Calu3 (cell line): ENCODE measurements around the gene TMEM260. TPM values are rescaled to one million over a fixed set of nuclear protein-coding genes. Genes with fewer than 3 reads are reported as not detected.

Source experiments
- Bru-seq: library from RNA; stranded (reverse); fragments of 400-500 nt; gene quantifications from one replicate; lab custom pipeline; 2021; lab: Mats Ljungman, UMichigan
- BruChase-seq, 2 experiments: library from RNA; stranded (reverse); fragments of 400-500 nt; gene quantifications; one replicate each; lab custom pipeline; 2021; lab: Mats Ljungman, UMichigan
- BruUV-seq: library from RNA; stranded (reverse); fragments of 400-500 nt; replicated peaks from 2 replicates; lab custom pipeline; 2021; lab: Mats Ljungman, UMichigan
- CTCF ChIA-PET: fragments of 300-600 bp; sonication (Branson Sonifier 250); formaldehyde crosslinking; loops from one replicate; lab custom pipeline; 2022; ENCODE audit warnings: antibody characterized with exemption; lab: Charles Lee
- DNase-seq: peaks from one replicate; pipeline ENCODE4 v3.0.0; 2022
- H3K27ac Mint-ChIP-seq: one replicate; pipeline ENCODE4 v1.8.0; 2022; ENCODE audit warnings: mixed read lengths; ENCODE audit not compliant: unreplicated experiment
- H3K27me3 Mint-ChIP-seq: one replicate; pipeline ENCODE4 v1.8.0; 2022; ENCODE audit warnings: mixed read lengths; ENCODE audit not compliant: unreplicated experiment
- H3K36me3 Mint-ChIP-seq: one replicate; pipeline ENCODE4 v1.8.0; 2022; ENCODE audit warnings: mild to moderate bottlenecking, moderate library complexity, mixed read lengths; ENCODE audit not compliant: insufficient read depth, unreplicated experiment
- H3K4me1 Mint-ChIP-seq: one replicate; pipeline ENCODE4 v1.8.0; 2022; ENCODE audit warnings: mild to moderate bottlenecking, low read depth, mixed read lengths; ENCODE audit not compliant: unreplicated experiment
- H3K4me3 Mint-ChIP-seq: one replicate; pipeline ENCODE4 v1.8.0; 2022; ENCODE audit warnings: mild to moderate bottlenecking, low read depth, moderate library complexity, mixed read lengths; ENCODE audit not compliant: unreplicated experiment
- H3K9me3 Mint-ChIP-seq: one replicate; pipeline ENCODE4 v1.8.0; 2022; ENCODE audit warnings: low read depth, mixed read lengths; ENCODE audit not compliant: unreplicated experiment
- CTCF ChIP-seq: fragments of 200-600 bp; IDR thresholded peaks from one replicate; pipeline ENCODE4 v1.8.0; 2022; ENCODE audit warnings: antibody characterized with exemption; ENCODE audit not compliant: unreplicated experiment
- intact Hi-C: fragments of 100-400 bp; cut with micrococcal nuclease; formaldehyde crosslinking; loops from one replicate; pipeline ENCODE4 v1.10.0; 2022; ENCODE audit not compliant: unreplicated experiment
- long read RNA-seq: library from polyadenylated mRNA; stranded (forward); transcript quantifications from one replicate; pipeline ENCODE4 v2.0.0, GENCODE V29; 2022
- total RNA-seq: library from RNA; stranded (reverse); gene quantifications from 2 replicates; pipeline ENCODE4 v1.2.3, GENCODE V29; 2022

Gene TMEM260
- total RNA-seq (18.3 and 24.1 TPM in 2 replicates), Bru-seq, nascent RNA (percentile 76 among the genes with signal in this experiment), BruChase-seq, experiment 1, labeled RNA remaining after a 6-hour chase (percentile 63 among the genes with signal in this experiment), BruChase-seq, experiment 2, labeled RNA remaining after a 2-hour chase (percentile 66 among the genes with signal in this experiment)
- long read RNA-seq, full-length matches to known transcripts: 3 of 13 reads
- long read RNA-seq, partial matches to known transcripts: 0 of 13 reads
- long read RNA-seq, other reads (novel, unspliced or antisense): 10 of 13 reads

GRCh38 chr14:56579345-56580220 lies at the start of gene TMEM260:
TSS of gene TMEM260 (plus strand) at chr14:56579798. CDS start at chr14:56579915, 117 bp downstream.
- Mint-ChIP-seq H3K27me3 (no peaks in the 10 kb centered on the region), H3K27ac (peak within 1 kb of the TSS; percentile 70), H3K36me3 (peaks cover 16% of the 10 kb centered on the region), H3K9me3 (no peaks in the 10 kb centered on the region), H3K4me1 (peaks cover 31% of the 10 kb centered on the region), H3K4me3 (peak within 1 kb of the TSS; percentile 78)
- peak; percentile 78 for TF ChIP-seq CTCF
- CTCF ChIA-PET: interaction anchor here (0.7 to 0.8 kb wide), 2 partner anchors 7 to 9 kb away, joined by 4 read pairs; no protein-coding TSS in a partner anchor
- BruUV-seq: no TSS peak
- intact Hi-C loops: loop anchor here (10.0 kb wide), 1 partner anchor 605 kb away; no protein-coding TSS in a partner anchor
- peak; percentile 93 for DNase-seq

- Mint-ChIP-seq H3K4me1 (no peaks in the 10 kb centered on the region), H3K27me3 (peaks cover 48% of the 10 kb centered on the region), H3K9me3 (no peaks in the 10 kb centered on the region), H3K27ac (no peak overlapping the region), H3K36me3 (peaks cover 3% of the 10 kb centered on the region), H3K4me3 (no peak overlapping the region)
- no peak for DNase-seq
- intact Hi-C loops: no loop called here
- TF ChIP-seq CTCF: no peak
- no TSS peak for BruUV-seq
- CTCF ChIA-PET: no interaction called here
Observed at GRCh38 chr14:56532546-56532945, 47.1 kb upstream of the TMEM260 start.

- H3K36me3 Mint-ChIP-seq: peaks cover 3% of the 10 kb centered on the region
- no peak for DNase-seq
- no peak overlapping the region for H3K27ac Mint-ChIP-seq
- H3K4me3 Mint-ChIP-seq: no peak overlapping the region
- CTCF ChIA-PET: no interaction called here
- TF ChIP-seq CTCF: no peak
- intact Hi-C loops: no loop called here
- no peaks in the 10 kb centered on the region for H3K9me3 Mint-ChIP-seq
- BruUV-seq: no TSS peak
- H3K4me1 Mint-ChIP-seq: no peaks in the 10 kb centered on the region
- peaks cover 60% of the 10 kb centered on the region for H3K27me3 Mint-ChIP-seq
Observed at GRCh38 chr14:56534656-56535055, 44.9 kb upstream of the TMEM260 start.

- no peaks in the 10 kb centered on the region for H3K36me3 Mint-ChIP-seq
- no peaks in the 10 kb centered on the region for H3K9me3 Mint-ChIP-seq
- intact Hi-C loops: no loop called here
- no peak for TF ChIP-seq CTCF
- H3K27me3 Mint-ChIP-seq: peaks cover 31% of the 10 kb centered on the region
- H3K4me1 Mint-ChIP-seq: no peaks in the 10 kb centered on the region
- DNase-seq: no peak
- H3K27ac Mint-ChIP-seq: no peak overlapping the region
- no TSS peak for BruUV-seq
- no peak overlapping the region for H3K4me3 Mint-ChIP-seq
- CTCF ChIA-PET: no interaction called here
Observed at GRCh38 chr14:56539862-56540261, 39.7 kb upstream of the TMEM260 start.
